Natural killer cell (primary cell): ENCODE measurements around the gene PRRG3. TPM values are rescaled to one million over a fixed set of nuclear protein-coding genes. Genes with fewer than 3 reads are reported as not detected.

Experiments used
- ATAC-seq, 3 donors: fragments of 150-1000 bp in 2 of 3; fragments of 200-7000 bp in 1 of 3; cut with Tn5 transposase; 1 replicate in 1 of 3; 2 replicates in 2 of 3; pipeline ENCODE4 v1.10.0; 2021; ENCODE audit warnings: mild to moderate bottlenecking in 2 of 3, moderate library complexity in 2 of 3
- DNase-seq, 2 donors: peaks; one replicate each; pipeline versions ENCODE4 v3.0.0 to v3.0.0-alpha.2; 2013 to 2021; ENCODE audit warnings: mixed read lengths in 1 of 2
- H3K27ac ChIP-seq: one replicate; pipeline ENCODE4 v1.5.1; 2013; ENCODE audit warnings: mild to moderate bottlenecking, low read length
- H3K27me3 ChIP-seq: one replicate; pipeline ENCODE4 v1.6.1; 2013; ENCODE audit warnings: low read length; ENCODE audit not compliant: control insufficient read depth, insufficient read depth
- H3K36me3 ChIP-seq: one replicate; pipeline ENCODE4 v1.6.1; 2013; ENCODE audit warnings: low read length; ENCODE audit not compliant: control insufficient read depth, insufficient read depth
- H3K4me1 ChIP-seq: one replicate; pipeline ENCODE4 v1.6.1; 2013; ENCODE audit warnings: low read length; ENCODE audit not compliant: control insufficient read depth, insufficient read depth
- H3K4me3 ChIP-seq: one replicate; pipeline ENCODE4 v1.5.1; 2013; ENCODE audit warnings: low read length
- H3K9me3 ChIP-seq: one replicate; pipeline ENCODE4 v1.6.1; 2013; ENCODE audit warnings: low read length; ENCODE audit not compliant: control insufficient read depth, insufficient read depth
- H3K27ac Mint-ChIP-seq, 2 donors: one replicate each; pipeline ENCODE4 v1.8.0; 2022; ENCODE audit warnings: mild to moderate bottlenecking in 2 of 2, mixed read lengths in 2 of 2, moderate library complexity in 1 of 2
- H3K27me3 Mint-ChIP-seq, 2 donors: one replicate each; pipeline ENCODE4 v1.8.0; 2022; ENCODE audit warnings: low read depth in 2 of 2, mixed read lengths in 2 of 2
- H3K36me3 Mint-ChIP-seq: one replicate; pipeline ENCODE4 v1.8.0; 2022; ENCODE audit warnings: mixed read lengths
- H3K4me1 Mint-ChIP-seq, 2 donors: one replicate each; pipeline ENCODE4 v1.8.0; 2022; ENCODE audit warnings: mixed read lengths in 2 of 2
- H3K4me3 Mint-ChIP-seq: one replicate; pipeline ENCODE4 v1.8.0; 2022; ENCODE audit warnings: mild to moderate bottlenecking, moderate library complexity, mixed read lengths
- H3K9me3 Mint-ChIP-seq, 2 donors: one replicate each; pipeline ENCODE4 v1.8.0; 2022; ENCODE audit warnings: mixed read lengths in 2 of 2
- CTCF ChIP-seq: fragments of 200-600 bp; IDR thresholded peaks from one replicate; pipeline ENCODE4 v1.8.0; 2022; ENCODE audit warnings: antibody characterized with exemption
- whole genome bisulfite sequencing: methylation state at CpG from one replicate; pipeline ENCODE4 v1.1.7; 2013; ENCODE audit warnings: missing lambda C conversion rate; ENCODE audit not compliant: insufficient coverage; 5-methylcytosine and 5-hydroxymethylcytosine counted together
- intact Hi-C: fragments of 100-400 bp; cut with micrococcal nuclease; formaldehyde crosslinking; loops from one replicate; pipeline ENCODE4 v1.14.2; 2022
- total RNA-seq, 4 donors: library from RNA; stranded (reverse); fragments of 120-200 nt in 1 of 4; gene quantifications; one replicate each; pipeline versions ENCODE4 v1.2.3 to v1.2.4, GENCODE V29; 2013 to 2022

PRRG3 gene
- total RNA-seq, 3 donors from 2014 or later (not counting 1 experiment from before 2014, with no cell fraction given): not detected

DNA sequence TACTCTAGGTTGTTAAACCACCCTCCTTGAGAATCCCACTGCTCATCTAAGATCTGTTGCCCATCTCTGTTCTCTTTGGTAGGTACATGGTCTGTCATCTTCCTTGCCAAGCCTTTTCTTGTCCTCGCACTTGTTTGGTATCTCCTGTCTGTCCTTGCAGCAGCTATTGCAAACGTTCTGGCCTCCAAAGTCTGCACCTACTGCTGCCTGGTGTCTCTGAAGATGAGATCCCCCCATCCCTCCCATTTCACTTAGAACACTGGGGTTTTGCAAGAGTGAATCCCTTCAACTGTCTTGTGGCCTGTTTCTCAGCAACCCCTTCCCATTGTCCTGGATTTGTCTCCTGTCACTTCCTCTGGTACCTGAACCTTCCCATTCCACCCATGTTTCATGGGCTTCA lies 40.0 kb downstream of the PRRG3 start:
- no peaks in the 10 kb centered on the region for H3K36me3 ChIP-seq
- peaks cover 3 to 34% of the 10 kb centered on the region in 2 donors for H3K27me3 Mint-ChIP-seq
- no peaks in the 10 kb centered on the region for H3K4me1 ChIP-seq
- no peak overlapping the region for H3K27ac Mint-ChIP-seq
- H3K4me3 Mint-ChIP-seq: no peak overlapping the region
- no peak overlapping the region for H3K27ac ChIP-seq
- H3K9me3 ChIP-seq: no peaks in the 10 kb centered on the region
- H3K9me3 Mint-ChIP-seq: no peaks in the 10 kb centered on the region
- no peaks in the 10 kb centered on the region for H3K27me3 ChIP-seq
- 60% methylated on average over 2 of the region's 2 CpGs for WGBS
- DNase-seq (no peak), ATAC-seq (no peak)
- no peaks in the 10 kb centered on the region for H3K4me1 Mint-ChIP-seq
- intact Hi-C loops: no loop called here
- no peaks in the 10 kb centered on the region for H3K36me3 Mint-ChIP-seq
- H3K4me3 ChIP-seq: no peak overlapping the region
- no peak for TF ChIP-seq CTCF

- H3K27me3 ChIP-seq: no peaks in the 10 kb centered on the region
- no peaks in the 10 kb centered on the region for H3K9me3 ChIP-seq
- H3K36me3 ChIP-seq: no peaks in the 10 kb centered on the region
- Mint-ChIP-seq H3K4me3 (no peak overlapping the region), H3K36me3 (no peaks in the 10 kb centered on the region), H3K27me3 (peaks cover 5 to 32% of the 10 kb centered on the region in 2 donors), H3K27ac (no peak overlapping the region), H3K9me3 (no peaks in the 10 kb centered on the region), H3K4me1 (no peaks in the 10 kb centered on the region)
- H3K4me3 ChIP-seq: no peak overlapping the region
- no peak overlapping the region for H3K27ac ChIP-seq
- no peak for TF ChIP-seq CTCF
- DNase-seq (no peak), ATAC-seq (no peak)
- 80% methylated on average over 6 of the region's 6 CpGs for WGBS
- H3K4me1 ChIP-seq: no peaks in the 10 kb centered on the region
- intact Hi-C loops: no loop called here
Measured at GRCh38 chrX:151736685-151737084, 41.4 kb downstream of the PRRG3 start.

DNA sequence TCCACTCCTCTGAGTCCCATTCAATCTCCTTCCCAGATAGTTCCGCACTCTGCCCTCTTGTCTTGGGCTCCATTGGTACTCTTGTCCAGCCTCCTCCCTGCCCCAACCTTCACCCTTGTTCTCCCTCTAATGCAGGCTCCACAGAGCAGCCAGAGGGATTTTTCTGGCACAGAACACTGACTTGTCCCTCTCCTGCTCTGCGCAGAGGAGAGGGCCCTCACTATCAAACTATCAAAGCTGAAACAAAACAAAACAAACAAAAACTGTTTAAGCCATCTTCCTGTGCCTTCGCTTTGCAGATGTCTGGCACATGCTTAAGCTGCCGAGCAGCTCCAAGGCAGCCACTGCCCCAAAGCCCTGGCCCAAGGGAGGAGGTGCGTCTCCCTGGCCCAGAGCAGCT lies 42.2 kb downstream of the PRRG3 start:
- Mint-ChIP-seq H3K27me3 (peaks cover 5 to 25% of the 10 kb centered on the region in 2 donors), H3K4me3 (no peak overlapping the region), H3K4me1 (no peaks in the 10 kb centered on the region), H3K9me3 (no peaks in the 10 kb centered on the region), H3K36me3 (no peaks in the 10 kb centered on the region), H3K27ac (no peak overlapping the region)
- no peak for TF ChIP-seq CTCF
- intact Hi-C loops: no loop called here
- 77% methylated on average over 5 of the region's 5 CpGs for WGBS
- DNase-seq (no peak), ATAC-seq (no peak)
- Histone ChIP-seq H3K27me3 (no peaks in the 10 kb centered on the region), H3K4me1 (no peaks in the 10 kb centered on the region), H3K9me3 (no peaks in the 10 kb centered on the region), H3K36me3 (no peaks in the 10 kb centered on the region), H3K27ac (no peak overlapping the region), H3K4me3 (no peak overlapping the region)

DNA sequence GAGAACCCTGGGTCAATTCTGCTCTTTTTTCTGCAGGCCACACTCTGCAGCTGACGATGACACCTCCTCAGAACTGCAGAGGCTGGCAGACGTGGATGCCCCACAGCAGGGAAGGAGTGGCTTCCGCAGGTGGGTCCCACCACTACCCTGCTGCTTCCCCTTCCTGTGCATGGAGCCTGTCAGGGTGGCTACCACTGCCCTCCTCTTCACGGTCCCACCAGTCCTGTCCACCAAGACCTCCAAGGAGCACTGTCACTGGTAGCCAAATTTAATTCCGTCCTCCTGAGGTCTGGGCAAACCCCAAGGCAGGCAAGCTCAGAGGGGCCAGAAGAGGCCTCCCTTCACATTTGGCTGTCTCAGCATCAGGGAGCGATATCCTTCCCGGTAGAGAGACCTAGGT lies 43.5 kb downstream of the PRRG3 start:
- no peak for TF ChIP-seq CTCF
- WGBS: 79% methylated on average over 7 of the region's 7 CpGs

More for the DNA sequence above, 43.5 kb downstream of the PRRG3 start:
- Histone ChIP-seq H3K27me3 (no peaks in the 10 kb centered on the region), H3K36me3 (no peaks in the 10 kb centered on the region), H3K27ac (no peak overlapping the region), H3K9me3 (no peaks in the 10 kb centered on the region), H3K4me1 (no peaks in the 10 kb centered on the region), H3K4me3 (no peak overlapping the region)
- no peaks in the 10 kb centered on the region for H3K9me3 Mint-ChIP-seq
- intact Hi-C loops: no loop called here
- no peak for ATAC-seq
- H3K4me1 Mint-ChIP-seq: no peaks in the 10 kb centered on the region
- no peak overlapping the region for H3K4me3 Mint-ChIP-seq
- no peaks in the 10 kb centered on the region for H3K36me3 Mint-ChIP-seq
- peaks cover 5 to 23% of the 10 kb centered on the region in 2 donors for H3K27me3 Mint-ChIP-seq
- no peak overlapping the region for H3K27ac Mint-ChIP-seq
- no peak for DNase-seq
